ENCODE results near the gene YWHAQ. TPM values are rescaled to one million over a fixed set of nuclear protein-coding genes. Genes with fewer than 3 reads are reported as not detected.

Gene YWHAQ
- total RNA-seq, 3 donors from 2014 or later, result 204 to 256 (median 251) TPM

GRCh38 chr2:9650119-9650821 is 19.5 kb upstream of the YWHAQ start:
- no peak for TF ChIP-seq CTCF (IDR thresholded peaks at IDR 0.05)
- no peaks in the 10 kb centered on the region for H3K4me1 ChIP-seq (ENCODE audit: low read depth)
- H3K36me3 ChIP-seq (ENCODE audit: low read depth), result no peaks in the 10 kb centered on the region
- ATAC-seq, result no peak
- intact Hi-C loops (cut with DNase I, micrococcal nuclease), result no loop called here
- no peak for DNase-seq
- H3K9me3 ChIP-seq, result no peaks in the 10 kb centered on the region
- no peak overlapping the region for H3K4me3 ChIP-seq

GRCh38 chr2:9649261-9649660 is 18.5 kb upstream of the YWHAQ start:
- ATAC-seq (no peak), DNase-seq (no peak)
- Histone ChIP-seq H3K9me3 (no peaks in the 10 kb centered on the region), H3K4me1 (ENCODE audit: low read depth) (no peaks in the 10 kb centered on the region), H3K36me3 (ENCODE audit: low read depth) (no peaks in the 10 kb centered on the region), H3K4me3 (no peak overlapping the region)
- no peak for TF ChIP-seq CTCF (IDR thresholded peaks at IDR 0.05)
- intact Hi-C loops (cut with DNase I, micrococcal nuclease), result no loop called here

GRCh38 chr2:9648821-9649220 is 18.0 kb upstream of the YWHAQ start:
- no peaks in the 10 kb centered on the region for H3K9me3 ChIP-seq
- intact Hi-C loops (cut with DNase I, micrococcal nuclease), result no loop called here
- TF ChIP-seq CTCF (IDR thresholded peaks at IDR 0.05), result no peak
- no peaks in the 10 kb centered on the region for H3K36me3 ChIP-seq (ENCODE audit: low read depth)
- H3K4me1 ChIP-seq (ENCODE audit: low read depth), result no peaks in the 10 kb centered on the region
- ATAC-seq, result no peak
- H3K4me3 ChIP-seq, result no peak overlapping the region
- DNase-seq, result no peak

- intact Hi-C loops (cut with DNase I, micrococcal nuclease), result no loop called here
- no peaks in the 10 kb centered on the region for H3K9me3 ChIP-seq
- H3K36me3 ChIP-seq (ENCODE audit: low read depth), result no peaks in the 10 kb centered on the region
- H3K4me3 ChIP-seq, result no peak overlapping the region
- ATAC-seq, result no peak
- no peak for TF ChIP-seq CTCF (IDR thresholded peaks at IDR 0.05)
- no peaks in the 10 kb centered on the region for H3K4me1 ChIP-seq (ENCODE audit: low read depth)
- no peak for DNase-seq
Observed at GRCh38 chr2:9647884-9648283, 17.1 kb upstream of the YWHAQ start.

- intact Hi-C loops (cut with DNase I, micrococcal nuclease), result no loop called here
Observed at GRCh38 chr2:9646196-9647030, 15.6 kb upstream of the YWHAQ start.

More at GRCh38 chr2:9646196-9647030, 15.6 kb upstream of the YWHAQ start:
- no peak for DNase-seq
- H3K36me3 ChIP-seq (ENCODE audit: low read depth), result no peaks in the 10 kb centered on the region
- no peak for TF ChIP-seq CTCF (IDR thresholded peaks at IDR 0.05)
- ATAC-seq, result no peak
- H3K4me3 ChIP-seq, result no peak overlapping the region
- no peaks in the 10 kb centered on the region for H3K9me3 ChIP-seq
- H3K4me1 ChIP-seq (ENCODE audit: low read depth), result no peaks in the 10 kb centered on the region
